Activated T-cell treated with anti-CD3 and anti-CD28 coated beads, Interleukin-2, amount 50 U/mL, for 4 hours (primary cell): Measurements from ENCODE around the gene GRIA4. TPM values are rescaled to one million over a fixed set of nuclear protein-coding genes. Genes with fewer than 3 reads are reported as not detected.

ENCODE experiments used
- ATAC-seq, 2 donors: fragments of 200-7000 bp; cut with Tn5 transposase; one replicate each; pipeline ENCODE4 v1.10.0; 2021
- DNase-seq: peaks from one replicate; pipeline ENCODE4 v3.0.0-alpha.2; 2020
- H3K27me3 Mint-ChIP-seq: one replicate; pipeline ENCODE4 v1.8.0; 2021; ENCODE audit warnings: low read depth, mixed read lengths
- H3K36me3 Mint-ChIP-seq: one replicate; pipeline ENCODE4 v1.8.0; 2022; ENCODE audit warnings: mixed read lengths; ENCODE audit not compliant: insufficient read depth
- H3K4me1 Mint-ChIP-seq: one replicate; pipeline ENCODE4 v1.8.0; 2021; ENCODE audit warnings: low read depth, mixed read lengths
- H3K4me3 Mint-ChIP-seq: one replicate; pipeline ENCODE4 v1.8.0; 2021; ENCODE audit warnings: mild to moderate bottlenecking, moderate library complexity, mixed read lengths
- H3K9me3 Mint-ChIP-seq: one replicate; pipeline ENCODE4 v1.8.0; 2021; ENCODE audit warnings: mixed read lengths
- total RNA-seq, 3 donors: library from RNA; stranded (reverse); gene quantifications; one replicate each; pipeline ENCODE4 v1.2.1, GENCODE V29; 2021

GRIA4 gene
- total RNA-seq, 3 donors from 2014 or later: not detected

- DNase-seq (no peak), ATAC-seq (no peak)
- H3K4me1 Mint-ChIP-seq: no peaks in the 10 kb centered on the region
- no peaks in the 10 kb centered on the region for H3K36me3 Mint-ChIP-seq
- H3K4me3 Mint-ChIP-seq: no peak overlapping the region
- no peaks in the 10 kb centered on the region for H3K9me3 Mint-ChIP-seq
- no peaks in the 10 kb centered on the region for H3K27me3 Mint-ChIP-seq
Observed at GRCh38 chr11:105811242-105811641, 201.4 kb downstream of the GRIA4 start.

GRCh38 chr11:105821372-105821771 is 211.5 kb downstream of the GRIA4 start:
- ATAC-seq: no peak
- no peaks in the 10 kb centered on the region for H3K4me1 Mint-ChIP-seq
- no peaks in the 10 kb centered on the region for H3K27me3 Mint-ChIP-seq
- DNase-seq: no peak
- H3K4me3 Mint-ChIP-seq: no peak overlapping the region
- H3K9me3 Mint-ChIP-seq: no peaks in the 10 kb centered on the region
- H3K36me3 Mint-ChIP-seq: no peaks in the 10 kb centered on the region

GRCh38 chr11:105821781-105822180 is 211.9 kb downstream of the GRIA4 start:
- no peaks in the 10 kb centered on the region for H3K27me3 Mint-ChIP-seq
- no peak overlapping the region for H3K4me3 Mint-ChIP-seq
- ATAC-seq (no peak), DNase-seq (no peak)
- H3K9me3 Mint-ChIP-seq: no peaks in the 10 kb centered on the region
- no peaks in the 10 kb centered on the region for H3K36me3 Mint-ChIP-seq
- no peaks in the 10 kb centered on the region for H3K4me1 Mint-ChIP-seq

- H3K9me3 Mint-ChIP-seq: no peaks in the 10 kb centered on the region
- H3K27me3 Mint-ChIP-seq: no peaks in the 10 kb centered on the region
- no peaks in the 10 kb centered on the region for H3K36me3 Mint-ChIP-seq
- no peak overlapping the region for H3K4me3 Mint-ChIP-seq
- DNase-seq (no peak), ATAC-seq (no peak)
- H3K4me1 Mint-ChIP-seq: no peaks in the 10 kb centered on the region
Observed at GRCh38 chr11:105823495-105824033, 213.7 kb downstream of the GRIA4 start.

- Mint-ChIP-seq H3K4me1 (no peaks in the 10 kb centered on the region), H3K27me3 (no peaks in the 10 kb centered on the region), H3K36me3 (no peaks in the 10 kb centered on the region), H3K9me3 (no peaks in the 10 kb centered on the region), H3K4me3 (no peak overlapping the region)
- no peak for ATAC-seq
- no peak for DNase-seq
Observed at GRCh38 chr11:105824457-105825013, 214.7 kb downstream of the GRIA4 start.

GRCh38 chr11:105825141-105825540 is 215.3 kb downstream of the GRIA4 start:
- H3K27me3 Mint-ChIP-seq: no peaks in the 10 kb centered on the region
- no peaks in the 10 kb centered on the region for H3K36me3 Mint-ChIP-seq
- H3K4me3 Mint-ChIP-seq: no peak overlapping the region
- ATAC-seq (no peak), DNase-seq (no peak)
- no peaks in the 10 kb centered on the region for H3K4me1 Mint-ChIP-seq
- H3K9me3 Mint-ChIP-seq: no peaks in the 10 kb centered on the region

GRCh38 chr11:105827906-105828305 is 218.0 kb downstream of the GRIA4 start:
- H3K9me3 Mint-ChIP-seq: no peaks in the 10 kb centered on the region
- H3K4me3 Mint-ChIP-seq: no peak overlapping the region
- H3K4me1 Mint-ChIP-seq: no peaks in the 10 kb centered on the region
- H3K27me3 Mint-ChIP-seq: no peaks in the 10 kb centered on the region
- no peaks in the 10 kb centered on the region for H3K36me3 Mint-ChIP-seq
- DNase-seq (no peak), ATAC-seq (no peak)

- no peak for ATAC-seq
- Mint-ChIP-seq H3K4me1 (no peaks in the 10 kb centered on the region), H3K9me3 (no peaks in the 10 kb centered on the region), H3K4me3 (no peak overlapping the region), H3K36me3 (no peaks in the 10 kb centered on the region), H3K27me3 (no peaks in the 10 kb centered on the region)
- DNase-seq: no peak
Observed at GRCh38 chr11:105829084-105829483, 219.2 kb downstream of the GRIA4 start.

- Mint-ChIP-seq H3K9me3 (no peaks in the 10 kb centered on the region), H3K27me3 (no peaks in the 10 kb centered on the region), H3K4me1 (no peaks in the 10 kb centered on the region), H3K4me3 (no peak overlapping the region), H3K36me3 (no peaks in the 10 kb centered on the region)
- ATAC-seq (no peak), DNase-seq (no peak)
Observed at GRCh38 chr11:105834461-105834860, 224.6 kb downstream of the GRIA4 start.

GRCh38 chr11:105838668-105839384 is 229.0 kb downstream of the GRIA4 start:
- ATAC-seq: no peak
- no peaks in the 10 kb centered on the region for H3K4me1 Mint-ChIP-seq
- H3K27me3 Mint-ChIP-seq: peaks cover 2% of the 10 kb centered on the region

GRCh38 chr11:105840391-105840790 is 230.5 kb downstream of the GRIA4 start:
- Mint-ChIP-seq H3K4me3 (no peak overlapping the region), H3K36me3 (no peaks in the 10 kb centered on the region), H3K4me1 (no peaks in the 10 kb centered on the region), H3K27me3 (peaks cover 2% of the 10 kb centered on the region), H3K9me3 (no peaks in the 10 kb centered on the region)
- ATAC-seq (no peak), DNase-seq (no peak)

More at GRCh38 chr11:105838668-105839384, 229.0 kb downstream of the GRIA4 start:
- H3K36me3 Mint-ChIP-seq: no peaks in the 10 kb centered on the region
- no peak for DNase-seq
- no peaks in the 10 kb centered on the region for H3K9me3 Mint-ChIP-seq
- H3K4me3 Mint-ChIP-seq: no peak overlapping the region

- Mint-ChIP-seq H3K27me3 (peaks cover 4% of the 10 kb centered on the region), H3K9me3 (no peaks in the 10 kb centered on the region), H3K4me1 (no peaks in the 10 kb centered on the region), H3K36me3 (no peaks in the 10 kb centered on the region), H3K4me3 (no peak overlapping the region)
- ATAC-seq (no peak), DNase-seq (no peak)
Observed at GRCh38 chr11:105852403-105852802, 242.5 kb downstream of the GRIA4 start.

- Mint-ChIP-seq H3K4me1 (no peaks in the 10 kb centered on the region), H3K4me3 (no peak overlapping the region), H3K9me3 (no peaks in the 10 kb centered on the region), H3K36me3 (no peaks in the 10 kb centered on the region), H3K27me3 (peaks cover 5% of the 10 kb centered on the region)
- no peak for ATAC-seq
- DNase-seq: no peak
Observed at GRCh38 chr11:105854269-105854668, 244.4 kb downstream of the GRIA4 start.

- DNase-seq: no peak
- Mint-ChIP-seq H3K4me3 (no peak overlapping the region), H3K36me3 (no peaks in the 10 kb centered on the region), H3K4me1 (no peaks in the 10 kb centered on the region), H3K27me3 (peaks cover 5% of the 10 kb centered on the region), H3K9me3 (no peaks in the 10 kb centered on the region)
- no peak for ATAC-seq
Observed at GRCh38 chr11:105856954-105857353, 247.1 kb downstream of the GRIA4 start.

- Mint-ChIP-seq H3K27me3 (peaks cover 5% of the 10 kb centered on the region), H3K4me3 (no peak overlapping the region), H3K4me1 (no peaks in the 10 kb centered on the region), H3K9me3 (no peaks in the 10 kb centered on the region), H3K36me3 (no peaks in the 10 kb centered on the region)
- DNase-seq (no peak), ATAC-seq (no peak)
Observed at GRCh38 chr11:105857728-105858127, 247.9 kb downstream of the GRIA4 start.
